Ureter (tissue), 1 donor: ENCODE results near the gene BICRA. TPM values are rescaled to one million over a fixed set of nuclear protein-coding genes. Genes with fewer than 3 reads are reported as not detected.

ENCODE experiments used
- DNase-seq: peaks from one replicate; pipeline ENCODE4 v3.0.0-alpha.2; 2020; ENCODE audit warnings: low spot score
- total RNA-seq: library from RNA; stranded (reverse); gene quantifications from one replicate; pipeline ENCODE4 v1.2.4, GENCODE V29; 2023
- donor health status: DM: yes; HTN: yes; CAD: no.

Gene BICRA
- total RNA-seq, 1 donor from 2014 or later: 19.4 TPM

- peak; percentile 58 for DNase-seq
Measured at GRCh38 chr19:47601180-47601904, 7.6 kb upstream of the BICRA start.

- no peak for DNase-seq
Measured at GRCh38 chr19:47603706-47604565, 5.0 kb upstream of the BICRA start.

- DNase-seq: no peak
Measured at GRCh38 chr19:47607564-47608073, 1.3 kb upstream of the BICRA start.

DNA sequence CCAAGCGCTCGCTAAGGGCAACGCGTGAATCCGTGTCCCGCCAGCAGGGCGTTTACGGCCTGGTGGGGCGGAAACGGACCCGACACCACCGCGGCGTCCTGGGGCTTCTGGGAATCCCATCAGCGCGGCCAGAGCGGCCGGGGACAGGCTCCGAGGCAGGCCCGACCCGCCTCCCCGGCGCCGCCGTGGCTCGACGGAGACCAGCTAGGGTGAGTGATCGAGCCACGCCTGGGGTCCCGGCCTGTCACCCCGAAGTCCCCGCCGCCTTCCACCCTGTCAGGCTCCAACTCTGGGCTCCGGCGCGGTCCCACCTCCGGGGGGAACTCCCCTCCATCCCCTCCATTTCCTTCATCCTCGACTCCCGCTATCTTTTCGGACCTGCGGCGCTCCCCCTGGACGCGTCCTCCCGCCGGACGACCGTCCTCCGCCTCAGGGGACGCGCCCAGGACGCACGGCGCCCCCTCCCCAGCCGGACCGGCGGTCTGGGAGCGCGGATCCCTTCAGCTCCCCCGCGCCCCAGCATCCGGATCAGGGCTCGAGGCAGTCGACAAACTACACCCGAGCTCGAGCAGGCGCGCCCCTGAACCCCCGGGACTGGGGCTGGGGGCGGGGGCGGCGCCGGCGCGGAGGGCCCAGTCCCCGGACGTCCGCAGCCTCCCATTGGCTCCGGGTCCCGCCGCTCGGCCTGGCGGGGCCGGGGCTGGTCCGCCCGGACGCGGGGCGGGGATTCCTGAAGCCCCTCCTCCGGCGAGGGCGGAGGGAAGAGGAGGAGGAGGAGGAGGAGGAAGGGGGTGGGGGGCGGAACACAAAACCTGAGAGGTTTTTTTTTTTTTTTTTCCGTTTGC is 638 bp upstream of the BICRA start:
- DNase-seq: peak; percentile 94

DNA sequence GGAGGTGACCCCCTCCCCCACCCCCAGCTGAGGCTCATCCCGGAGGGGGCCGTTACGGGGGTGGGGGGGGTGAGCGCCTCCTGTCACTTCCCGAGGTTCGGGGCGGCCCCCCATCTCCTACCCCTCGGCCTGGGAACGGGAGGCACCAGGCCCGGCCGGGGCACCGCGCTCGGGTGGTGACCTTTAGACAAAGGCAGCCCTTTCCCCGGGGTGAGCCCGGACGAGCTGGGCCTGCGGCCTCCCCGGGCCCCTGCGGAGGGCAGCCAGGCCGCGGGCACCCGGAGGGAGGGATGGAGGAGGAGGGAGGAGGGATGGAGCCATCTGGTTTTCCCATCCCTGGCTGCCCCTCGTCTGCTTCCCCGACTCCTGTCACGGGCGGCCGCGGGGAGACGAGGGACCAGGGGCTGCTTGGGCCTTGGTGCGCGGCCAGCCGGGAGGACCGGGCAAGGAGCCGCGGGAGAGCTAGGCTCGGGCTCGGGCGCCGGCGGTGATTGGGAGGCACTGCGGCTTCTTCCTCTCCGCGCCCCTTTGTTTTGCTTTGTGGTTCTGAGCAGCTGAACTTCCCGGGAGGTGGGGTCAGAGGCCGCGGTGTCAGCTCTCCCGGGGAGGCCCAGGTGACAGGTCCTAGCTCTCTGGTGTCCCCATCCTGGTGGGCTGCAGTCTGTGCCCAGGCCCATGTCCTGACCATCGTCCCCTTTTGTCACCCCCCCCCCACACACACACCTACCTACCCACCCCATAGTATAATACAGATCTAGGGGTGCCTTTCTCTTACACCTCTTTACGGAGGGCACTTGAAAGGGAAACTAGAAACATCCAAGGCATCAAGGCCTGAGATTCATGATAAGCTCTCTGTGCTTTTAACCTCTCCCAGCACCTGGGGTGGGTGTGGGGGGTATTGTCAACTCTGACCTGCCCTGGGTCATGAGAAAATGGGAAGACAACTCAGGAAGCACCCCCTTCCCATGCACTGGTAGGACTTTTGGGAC is 1.3 kb downstream of the BICRA start:
- peak; percentile 55 for DNase-seq

DNA sequence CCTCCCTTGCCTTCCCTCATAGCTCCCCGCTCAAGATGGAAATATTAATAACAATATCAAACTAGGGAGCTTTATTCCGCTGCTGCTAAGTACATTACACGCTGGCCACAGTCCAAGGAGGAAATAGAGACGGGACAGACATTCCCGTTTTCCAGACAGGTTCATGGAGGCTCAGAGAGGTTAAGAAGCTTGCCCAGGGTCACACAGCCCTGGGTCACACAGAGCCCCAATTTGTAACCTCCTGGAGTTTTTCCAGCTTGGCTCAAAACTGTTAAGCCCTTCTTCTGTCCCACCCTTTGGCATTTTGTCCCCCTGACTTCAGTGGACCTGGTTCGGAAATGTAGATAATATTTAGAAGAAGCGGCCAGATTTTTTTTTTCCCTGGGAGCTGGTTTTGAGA is 2.0 kb downstream of the BICRA start:
- no peak for DNase-seq

DNA sequence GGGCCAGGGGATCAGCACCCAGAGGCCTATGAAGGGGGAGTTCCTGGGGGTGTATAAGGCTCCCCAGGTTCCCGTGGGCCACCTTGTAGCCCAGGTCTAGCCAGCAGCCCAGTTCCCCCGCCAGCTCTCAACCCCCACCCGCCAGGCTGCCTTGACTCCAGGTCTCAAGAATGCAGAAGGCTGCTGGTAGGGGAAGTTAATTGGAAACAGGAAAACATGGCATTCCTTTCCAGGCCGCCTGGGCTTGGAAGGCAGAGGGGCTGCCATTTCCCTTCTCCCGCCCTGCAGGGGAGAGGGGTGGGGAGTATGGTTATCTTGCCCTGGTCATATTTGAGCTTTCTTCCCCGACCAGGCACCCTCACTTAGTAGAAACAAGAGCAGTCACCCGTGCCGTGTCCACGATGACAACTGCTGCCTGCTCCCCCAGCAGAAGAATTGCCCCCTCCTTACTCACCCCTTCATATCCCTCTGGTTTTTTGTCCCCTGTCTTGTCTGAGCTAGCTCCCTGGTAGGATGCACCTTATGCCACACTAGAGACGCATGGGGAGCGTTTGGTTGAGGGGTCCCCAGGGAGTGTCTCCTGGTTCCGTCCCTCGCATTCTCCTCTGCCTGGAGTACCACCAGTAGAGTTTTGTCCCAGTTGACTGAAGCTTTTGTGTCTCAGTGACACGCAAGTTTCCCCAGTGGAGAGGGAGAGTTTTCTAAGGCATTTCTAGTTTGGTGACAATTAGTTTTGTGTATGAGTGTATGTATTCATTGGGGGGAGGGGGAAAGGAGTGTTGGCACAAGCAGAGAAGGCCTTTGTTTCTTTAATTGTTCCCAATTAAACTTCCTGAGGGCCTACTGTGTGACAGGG is 4.5 kb downstream of the BICRA start:
- no peak for DNase-seq

DNA sequence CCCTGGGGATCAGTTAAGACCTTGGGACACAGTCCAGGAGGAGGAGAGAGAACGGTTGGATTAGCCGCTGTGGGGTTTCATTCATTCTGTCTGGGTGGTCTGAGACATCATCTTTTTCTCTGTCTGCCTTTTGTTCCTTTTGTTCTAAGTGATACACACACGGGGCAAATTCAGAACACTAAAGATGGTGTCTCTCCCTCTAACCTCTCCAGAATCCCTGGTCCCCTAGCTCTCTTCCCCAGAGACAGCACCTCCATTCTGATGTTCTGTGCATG is 5.0 kb downstream of the BICRA start:
- DNase-seq: no peak

DNA sequence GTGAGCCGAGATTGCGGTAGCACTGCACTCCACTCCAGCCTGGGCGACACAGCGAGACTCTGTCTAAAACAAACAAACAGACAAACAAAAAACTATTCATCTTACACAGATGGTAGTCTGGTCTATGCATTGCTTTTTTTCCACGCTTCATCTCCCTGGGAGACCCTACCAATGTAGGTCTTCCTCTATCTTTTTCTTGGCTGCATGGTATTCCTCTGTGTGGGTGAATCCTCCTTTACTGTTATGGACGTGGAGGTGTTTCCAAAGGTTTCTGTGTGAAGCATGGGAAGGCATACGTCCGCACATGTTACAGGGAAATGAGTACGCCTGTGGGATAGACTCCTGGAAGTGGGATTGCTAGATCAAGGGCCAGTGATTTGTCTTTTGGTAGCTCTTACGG is 5.6 kb downstream of the BICRA start:
- DNase-seq: no peak

DNA sequence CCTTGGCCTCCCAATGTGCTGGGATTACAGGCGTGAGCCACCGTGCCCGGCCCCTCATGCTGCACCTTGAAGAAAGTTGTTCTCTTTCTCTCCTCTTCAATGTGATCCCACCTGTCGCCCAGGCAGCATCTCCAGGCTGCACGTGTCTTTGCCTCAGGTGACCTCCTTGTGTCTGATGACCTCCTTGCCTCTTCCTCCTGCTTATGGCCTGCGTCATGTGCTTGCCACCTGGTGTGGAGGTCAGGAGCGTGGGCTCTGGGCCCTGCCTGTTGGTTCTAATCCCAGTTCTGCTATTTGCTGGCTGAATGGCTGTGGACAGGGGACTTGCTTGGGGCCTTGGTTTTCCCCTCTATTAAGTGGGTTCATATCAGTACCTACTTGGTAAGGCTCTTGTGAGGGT is 6.3 kb downstream of the BICRA start:
- DNase-seq: no peak

- DNase-seq: no peak
Measured at GRCh38 chr19:47615714-47616113, 6.8 kb downstream of the BICRA start.

DNA sequence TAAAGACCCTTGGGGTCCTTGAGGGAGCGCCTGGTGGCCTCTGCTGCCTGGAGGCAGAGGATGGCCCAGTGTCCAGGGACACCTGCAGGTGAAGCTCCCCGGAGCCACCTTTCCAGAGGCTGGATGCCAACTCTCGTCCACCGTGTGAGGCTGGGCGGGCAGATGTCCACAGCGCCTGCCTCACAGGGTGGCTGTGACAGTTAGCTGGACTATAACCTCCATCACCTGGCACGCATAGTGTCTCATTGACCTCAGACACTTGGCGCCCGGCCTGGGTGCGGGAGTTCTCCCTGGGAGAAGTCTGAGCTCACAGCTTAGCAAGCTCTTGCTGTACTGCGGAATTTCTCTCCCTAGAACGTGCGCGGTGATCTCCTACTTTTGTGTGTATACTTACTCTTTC is 9.8 kb downstream of the BICRA start:
- no peak for DNase-seq

GRCh38 chr19:47619763-47620162 is 10.8 kb downstream of the BICRA start:
- no peak for DNase-seq

- no peak for DNase-seq
Measured at GRCh38 chr19:47623151-47623920, 14.4 kb downstream of the BICRA start.

- DNase-seq: no peak
Measured at GRCh38 chr19:47623921-47624391, 15.0 kb downstream of the BICRA start.

GRCh38 chr19:47625650-47626049 is 16.7 kb downstream of the BICRA start:
- DNase-seq: no peak

GRCh38 chr19:47626238-47626637 is 17.3 kb downstream of the BICRA start:
- DNase-seq: no peak

GRCh38 chr19:47628078-47628771 is 19.3 kb downstream of the BICRA start:
- no peak for DNase-seq

DNA sequence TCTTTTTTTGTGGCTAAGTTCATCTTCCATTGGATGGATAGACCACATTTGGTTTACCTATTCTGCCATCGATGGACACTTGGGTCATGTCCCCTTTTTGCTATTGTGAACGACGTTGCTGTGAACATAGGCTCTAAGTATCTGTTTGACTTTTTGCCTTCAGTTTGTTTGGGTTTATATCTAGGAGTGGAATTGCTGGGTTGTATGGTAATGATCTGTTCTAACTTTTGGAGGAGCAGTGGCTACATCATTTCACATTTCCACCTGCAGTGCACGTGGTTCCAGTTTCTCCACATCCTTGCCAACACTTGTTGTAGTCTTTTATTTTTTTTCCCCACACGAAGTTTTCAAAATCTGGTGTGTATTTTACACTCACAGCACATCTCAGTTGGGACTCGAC is 21.7 kb downstream of the BICRA start:
- no peak for DNase-seq
